HUES48 (cell line): ENCODE data around the gene STUB1.
A peak's percentile ranks its signal among the peaks of the same experiment; 100 is the strongest.

ENCODE experiments used
- H3K27ac ChIP-seq: one replicate; pipeline ENCODE4 v1.7.0; 2013; ENCODE audit warnings: low read depth, low read length, inconsistent platforms
- H3K27me3 ChIP-seq: 2 replicates; pipeline ENCODE4 v1.6.1; 2013; ENCODE audit warnings: mild to moderate bottlenecking, low read length; ENCODE audit not compliant: control insufficient read depth, insufficient read depth
- H3K36me3 ChIP-seq: 2 replicates; pipeline ENCODE4 v1.6.1; 2013; ENCODE audit warnings: low read length; ENCODE audit not compliant: control insufficient read depth, insufficient read depth
- H3K4me1 ChIP-seq: 2 replicates; pipeline ENCODE4 v1.6.1; 2013; ENCODE audit warnings: mild to moderate bottlenecking, low read length; ENCODE audit not compliant: control insufficient read depth, insufficient read depth
- H3K4me3 ChIP-seq: 2 replicates; pipeline ENCODE4 v1.5.1; 2013; ENCODE audit warnings: mild to moderate bottlenecking, low read depth, low read length
- H3K9ac ChIP-seq: 2 replicates; pipeline ENCODE4 v1.6.1; 2013; ENCODE audit warnings: mild to moderate bottlenecking, low read depth, low read length, moderate library complexity
- H3K9me3 ChIP-seq: 2 replicates; pipeline ENCODE4 v1.6.1; 2013; ENCODE audit warnings: low read length; ENCODE audit not compliant: control insufficient read depth, insufficient read depth

STUB1 gene

GRCh38 chr16:692356-693108 lies 12.3 kb downstream of the STUB1 start:
- Histone ChIP-seq H3K27ac (no peak overlapping the region), H3K4me3 (no peak overlapping the region), H3K9me3 (no peaks in the 10 kb centered on the region), H3K9ac (no peak overlapping the region), H3K4me1 (peaks cover 4% of the 10 kb centered on the region; the same call in 1 of the 2 replicates), H3K36me3 (peaks cover 6% of the 10 kb centered on the region; the same call in 1 of the 2 replicates), H3K27me3 (peaks cover 48% of the 10 kb centered on the region)

GRCh38 chr16:693364-693763 lies 13.2 kb downstream of the STUB1 start:
- H3K4me3 ChIP-seq = peak overlapping the region; percentile 69; the same call in 1 of the 2 replicates
- peaks cover 51% of the 10 kb centered on the region for H3K27me3 ChIP-seq
- no peak overlapping the region for H3K9ac ChIP-seq

DNA sequence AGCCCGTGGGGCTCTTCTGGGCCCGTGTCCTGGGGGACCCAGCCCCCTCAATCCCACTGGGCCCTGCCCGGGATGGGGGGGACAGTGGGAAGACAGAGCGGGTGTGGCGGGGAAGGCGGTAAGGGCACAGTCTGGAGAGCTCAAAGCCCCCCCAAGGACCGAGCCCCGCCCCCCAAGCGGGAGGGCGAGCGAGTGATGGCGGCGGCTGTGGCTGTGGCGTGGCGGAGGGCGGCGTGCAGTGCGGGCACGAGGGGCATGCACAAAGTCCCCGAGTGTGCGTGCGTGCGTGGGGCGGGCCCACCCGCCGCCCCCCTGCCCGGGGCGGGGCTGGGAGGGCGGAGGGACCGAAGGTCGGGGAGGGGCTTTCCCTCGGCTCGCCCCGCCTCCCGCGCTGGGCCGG lies 13.6 kb downstream of the STUB1 start:
- Histone ChIP-seq H3K36me3 (no peaks in the 10 kb centered on the region), H3K9me3 (no peaks in the 10 kb centered on the region), H3K4me3 (peak overlapping the region; percentile 69; the same call in 1 of the 2 replicates), H3K9ac (no peak overlapping the region), H3K27ac (no peak overlapping the region), H3K4me1 (peaks cover 4% of the 10 kb centered on the region; the same call in 1 of the 2 replicates), H3K27me3 (peaks cover 53% of the 10 kb centered on the region)

More at GRCh38 chr16:693364-693763, 13.2 kb downstream of the STUB1 start:
- Histone ChIP-seq H3K9me3 (no peaks in the 10 kb centered on the region), H3K36me3 (no peaks in the 10 kb centered on the region), H3K27ac (no peak overlapping the region), H3K4me1 (peaks cover 4% of the 10 kb centered on the region; the same call in 1 of the 2 replicates)

- peaks cover 4% of the 10 kb centered on the region; the same call in 1 of the 2 replicates for H3K4me1 ChIP-seq
Measured at GRCh38 chr16:694187-694862, 14.1 kb downstream of the STUB1 start.

DNA sequence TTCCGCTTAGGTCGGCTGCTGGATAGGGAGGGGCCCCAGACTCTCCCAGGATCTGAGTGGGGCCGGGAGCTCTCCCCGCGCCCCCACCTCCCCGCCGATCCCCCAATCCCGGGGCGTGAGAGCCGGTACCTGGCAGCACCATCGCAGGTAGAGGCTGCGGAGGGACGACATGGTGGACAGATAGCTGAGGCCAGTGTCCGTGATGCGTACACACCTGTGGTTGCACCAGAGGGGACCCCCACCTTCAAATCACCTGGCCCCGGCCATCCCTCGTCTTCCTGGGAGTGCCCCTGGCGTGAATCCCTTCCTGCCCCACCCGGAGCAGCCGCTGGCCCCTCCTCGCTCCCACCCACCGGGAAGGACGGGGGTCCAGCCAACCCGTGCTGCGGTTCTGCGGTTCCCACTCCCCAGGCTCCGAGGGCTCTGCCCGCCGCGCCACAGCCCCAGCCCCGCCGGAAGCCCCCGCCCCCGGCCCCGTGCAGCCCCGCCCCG lies 14.7 kb downstream of the STUB1 start:
- no peaks in the 10 kb centered on the region for H3K36me3 ChIP-seq
- H3K9ac ChIP-seq = no peak overlapping the region
- no peaks in the 10 kb centered on the region for H3K4me1 ChIP-seq
- peaks cover 64% of the 10 kb centered on the region for H3K27me3 ChIP-seq
- no peaks in the 10 kb centered on the region for H3K9me3 ChIP-seq
- no peak overlapping the region for H3K27ac ChIP-seq
- H3K4me3 ChIP-seq = peak overlapping the region; percentile 69

More at GRCh38 chr16:694187-694862, 14.1 kb downstream of the STUB1 start:
- Histone ChIP-seq H3K9ac (no peak overlapping the region), H3K27ac (no peak overlapping the region), H3K36me3 (no peaks in the 10 kb centered on the region), H3K4me3 (peak overlapping the region; percentile 69), H3K27me3 (peaks cover 59% of the 10 kb centered on the region), H3K9me3 (no peaks in the 10 kb centered on the region)

- H3K9me3 ChIP-seq = no peaks in the 10 kb centered on the region
- no peak overlapping the region for H3K27ac ChIP-seq
- H3K9ac ChIP-seq = peak overlapping the region; percentile 45; the same call in 1 of the 2 replicates
- H3K4me3 ChIP-seq = peak overlapping the region; percentile 74
- H3K27me3 ChIP-seq = peaks cover 71% of the 10 kb centered on the region
- no peaks in the 10 kb centered on the region for H3K36me3 ChIP-seq
- H3K4me1 ChIP-seq = no peaks in the 10 kb centered on the region
Measured at GRCh38 chr16:695355-696089, 15.3 kb downstream of the STUB1 start.

DNA sequence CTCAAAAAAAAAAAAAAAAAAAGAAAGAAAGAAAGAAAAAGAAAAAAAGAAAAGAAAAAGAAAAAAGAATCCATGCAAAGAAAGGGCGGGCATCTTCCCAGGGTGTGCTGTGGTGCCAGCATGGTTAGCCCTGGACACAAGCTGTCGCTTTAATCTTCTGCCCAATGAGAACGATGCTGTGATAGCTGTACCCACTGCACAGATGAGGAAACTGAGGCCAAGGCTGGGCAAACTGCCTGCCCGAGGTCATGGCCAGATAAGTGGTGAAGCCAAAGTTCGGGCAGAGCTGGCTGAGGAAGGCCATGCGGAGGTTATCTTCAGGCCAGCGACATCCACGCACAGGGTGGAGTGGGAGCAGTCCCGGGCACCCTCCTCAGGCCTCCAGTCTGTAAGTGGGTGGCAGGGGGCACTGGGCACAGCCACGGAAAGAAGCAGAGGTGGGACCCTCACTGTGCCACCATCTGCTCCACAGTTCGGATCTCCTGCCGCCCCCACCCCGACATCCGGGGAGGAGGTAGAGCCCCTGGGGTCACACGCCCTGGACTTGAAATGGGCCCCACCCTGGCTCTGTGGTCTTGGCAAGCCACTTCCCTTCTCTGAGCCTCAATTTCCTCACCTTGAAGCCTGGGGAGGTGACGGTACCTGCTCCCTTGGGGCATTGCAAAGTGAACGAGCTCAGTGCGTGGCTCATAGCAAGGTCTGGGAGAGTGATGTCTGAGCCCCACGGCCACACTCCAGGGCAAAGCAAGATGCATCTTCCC lies 18.9 kb downstream of the STUB1 start:
- no peaks in the 10 kb centered on the region for H3K36me3 ChIP-seq
- H3K4me1 ChIP-seq = no peaks in the 10 kb centered on the region
- H3K4me3 ChIP-seq = no peak overlapping the region
- H3K9me3 ChIP-seq = no peaks in the 10 kb centered on the region
- no peak overlapping the region for H3K9ac ChIP-seq
- H3K27ac ChIP-seq = no peak overlapping the region
- H3K27me3 ChIP-seq = peaks cover 80% of the 10 kb centered on the region

DNA sequence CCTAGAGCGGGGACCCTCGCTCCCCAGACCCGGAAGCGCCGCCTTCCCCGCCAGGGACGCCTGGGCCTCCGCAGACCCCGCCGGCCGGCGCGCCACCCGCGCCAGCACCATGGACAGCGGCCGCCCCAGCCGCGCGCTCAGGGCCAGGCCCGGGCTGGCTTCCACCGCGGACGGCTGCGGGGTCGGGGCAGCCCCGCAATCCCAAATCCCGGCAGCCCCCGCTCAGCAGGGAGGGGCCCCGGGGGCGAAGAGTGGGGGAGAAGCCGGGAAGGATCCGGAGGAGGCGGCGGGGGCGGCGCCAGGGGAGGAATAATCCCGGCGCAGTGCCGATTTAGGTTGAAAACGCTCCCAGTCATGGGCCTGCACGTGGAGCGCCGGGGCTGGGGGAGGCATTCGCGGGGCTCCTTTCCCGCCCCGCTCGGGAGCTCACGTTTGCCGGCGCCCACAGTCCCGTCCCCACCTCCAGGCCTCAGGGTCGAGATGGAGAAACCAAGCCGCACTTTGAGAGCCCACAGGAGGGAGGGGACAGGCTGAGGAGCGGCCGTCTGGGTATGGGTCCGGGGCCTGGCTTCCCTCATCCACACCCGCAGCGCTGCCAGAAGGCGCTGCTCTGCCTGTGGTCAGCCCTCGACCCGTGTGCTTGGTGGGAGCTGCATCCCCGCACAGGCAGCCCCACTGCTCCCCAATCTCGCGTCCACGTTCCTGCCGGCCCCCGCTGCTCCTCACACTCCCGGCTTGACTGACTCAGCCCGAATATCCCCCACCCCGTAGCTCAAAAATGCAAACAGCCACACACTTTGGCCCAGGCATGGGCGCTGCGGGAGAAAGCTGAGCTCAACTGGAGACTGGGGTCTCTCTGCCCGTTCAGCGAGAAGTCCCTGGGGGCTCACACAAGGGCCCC lies 20.7 kb downstream of the STUB1 start:
- H3K4me3 ChIP-seq = peak overlapping the region; percentile 35; the same call in 1 of the 2 replicates
- H3K4me1 ChIP-seq = no peaks in the 10 kb centered on the region
- no peak overlapping the region for H3K9ac ChIP-seq
- H3K9me3 ChIP-seq = no peaks in the 10 kb centered on the region
- no peaks in the 10 kb centered on the region for H3K36me3 ChIP-seq
- no peak overlapping the region for H3K27ac ChIP-seq
- H3K27me3 ChIP-seq = peaks cover 78% of the 10 kb centered on the region

DNA sequence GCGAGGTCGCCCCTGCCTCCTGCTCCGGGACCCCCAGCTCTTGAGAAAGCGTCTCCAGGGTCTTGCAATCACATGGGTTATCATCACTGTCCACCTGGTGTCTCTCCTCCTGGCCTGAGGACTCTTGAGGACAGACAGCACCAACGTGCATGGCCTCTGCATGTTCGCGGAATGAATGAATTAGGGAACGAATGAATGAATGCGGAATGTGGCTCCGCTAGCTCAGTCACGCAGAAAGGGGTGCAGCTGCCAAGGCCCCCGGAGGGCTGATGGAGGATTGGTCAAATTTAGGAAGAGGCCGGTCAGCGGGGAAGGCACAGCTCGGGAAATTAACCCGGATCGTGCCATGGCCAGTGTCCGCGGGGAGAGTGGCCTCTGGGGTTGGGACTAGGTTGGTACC lies 22.1 kb downstream of the STUB1 start:
- no peak overlapping the region for H3K27ac ChIP-seq
- peaks cover 87% of the 10 kb centered on the region for H3K27me3 ChIP-seq
- no peaks in the 10 kb centered on the region for H3K4me1 ChIP-seq
- H3K9ac ChIP-seq = no peak overlapping the region
- no peaks in the 10 kb centered on the region for H3K36me3 ChIP-seq
- no peaks in the 10 kb centered on the region for H3K9me3 ChIP-seq
- H3K4me3 ChIP-seq = no peak overlapping the region
